C4-2B (cell line): ENCODE data around the gene GPBAR1.
A peak's percentile ranks its signal among the peaks of the same experiment; 100 is the strongest.

Source experiments
- H3K27ac ChIP-seq: fragments of 450-650 bp; 2 replicates; pipeline ENCODE4 v1.5.1; 2017
- ZFX ChIP-seq: fragments of 450-650 bp; IDR thresholded peaks from 2 replicates; pipeline ENCODE4 v1.6.1; 2017
- TF ChIP-seq, protein P1 (sequence below): fragments of 450-650 bp; conservative IDR thresholded peaks from 2 replicates; pipeline ENCODE4 v1.5.1; 2017; ENCODE audit warnings: mild to moderate bottlenecking

The GPBAR1 gene, protein sequence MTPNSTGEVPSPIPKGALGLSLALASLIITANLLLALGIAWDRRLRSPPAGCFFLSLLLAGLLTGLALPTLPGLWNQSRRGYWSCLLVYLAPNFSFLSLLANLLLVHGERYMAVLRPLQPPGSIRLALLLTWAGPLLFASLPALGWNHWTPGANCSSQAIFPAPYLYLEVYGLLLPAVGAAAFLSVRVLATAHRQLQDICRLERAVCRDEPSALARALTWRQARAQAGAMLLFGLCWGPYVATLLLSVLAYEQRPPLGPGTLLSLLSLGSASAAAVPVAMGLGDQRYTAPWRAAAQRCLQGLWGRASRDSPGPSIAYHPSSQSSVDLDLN

GRCh38 chr2:218260742-218261422 lies at the start of gene GPBAR1:
GPBAR1 (plus strand) TSS chr2:218261015; CDS start chr2:218262725, 1,710 bp downstream.
- TF ChIP-seq, protein P1, sequence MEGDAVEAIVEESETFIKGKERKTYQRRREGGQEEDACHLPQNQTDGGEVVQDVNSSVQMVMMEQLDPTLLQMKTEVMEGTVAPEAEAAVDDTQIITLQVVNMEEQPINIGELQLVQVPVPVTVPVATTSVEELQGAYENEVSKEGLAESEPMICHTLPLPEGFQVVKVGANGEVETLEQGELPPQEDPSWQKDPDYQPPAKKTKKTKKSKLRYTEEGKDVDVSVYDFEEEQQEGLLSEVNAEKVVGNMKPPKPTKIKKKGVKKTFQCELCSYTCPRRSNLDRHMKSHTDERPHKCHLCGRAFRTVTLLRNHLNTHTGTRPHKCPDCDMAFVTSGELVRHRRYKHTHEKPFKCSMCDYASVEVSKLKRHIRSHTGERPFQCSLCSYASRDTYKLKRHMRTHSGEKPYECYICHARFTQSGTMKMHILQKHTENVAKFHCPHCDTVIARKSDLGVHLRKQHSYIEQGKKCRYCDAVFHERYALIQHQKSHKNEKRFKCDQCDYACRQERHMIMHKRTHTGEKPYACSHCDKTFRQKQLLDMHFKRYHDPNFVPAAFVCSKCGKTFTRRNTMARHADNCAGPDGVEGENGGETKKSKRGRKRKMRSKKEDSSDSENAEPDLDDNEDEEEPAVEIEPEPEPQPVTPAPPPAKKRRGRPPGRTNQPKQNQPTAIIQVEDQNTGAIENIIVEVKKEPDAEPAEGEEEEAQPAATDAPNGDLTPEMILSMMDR = no peak
- no peak for TF ChIP-seq ZFX
- H3K27ac ChIP-seq = no peak within 1 kb of the TSS

- TF ChIP-seq, protein P1 = no peak
- no peak for TF ChIP-seq ZFX
- H3K27ac ChIP-seq = no peak overlapping the region
Measured at GRCh38 chr2:218214116-218214515, 46.7 kb upstream of the GPBAR1 start.

DNA sequence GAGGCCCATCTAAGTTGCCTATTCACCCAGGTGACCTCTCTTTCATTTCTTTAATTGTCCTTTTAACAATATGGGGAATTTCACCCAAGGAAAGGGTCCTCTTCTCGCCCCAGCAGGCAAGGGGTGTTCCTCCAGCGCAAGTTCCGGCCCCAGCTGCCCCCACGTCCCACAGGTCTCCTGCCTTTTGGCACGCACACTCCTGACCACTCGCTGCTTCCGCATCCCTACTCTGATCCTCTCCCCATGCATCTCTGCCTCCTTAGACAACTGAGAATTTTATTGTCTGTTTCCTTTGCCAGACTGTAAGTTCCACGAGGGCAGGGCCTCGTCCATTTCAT lies 44.5 kb upstream of the GPBAR1 start:
- peak overlapping the region; percentile 92 for H3K27ac ChIP-seq

DNA sequence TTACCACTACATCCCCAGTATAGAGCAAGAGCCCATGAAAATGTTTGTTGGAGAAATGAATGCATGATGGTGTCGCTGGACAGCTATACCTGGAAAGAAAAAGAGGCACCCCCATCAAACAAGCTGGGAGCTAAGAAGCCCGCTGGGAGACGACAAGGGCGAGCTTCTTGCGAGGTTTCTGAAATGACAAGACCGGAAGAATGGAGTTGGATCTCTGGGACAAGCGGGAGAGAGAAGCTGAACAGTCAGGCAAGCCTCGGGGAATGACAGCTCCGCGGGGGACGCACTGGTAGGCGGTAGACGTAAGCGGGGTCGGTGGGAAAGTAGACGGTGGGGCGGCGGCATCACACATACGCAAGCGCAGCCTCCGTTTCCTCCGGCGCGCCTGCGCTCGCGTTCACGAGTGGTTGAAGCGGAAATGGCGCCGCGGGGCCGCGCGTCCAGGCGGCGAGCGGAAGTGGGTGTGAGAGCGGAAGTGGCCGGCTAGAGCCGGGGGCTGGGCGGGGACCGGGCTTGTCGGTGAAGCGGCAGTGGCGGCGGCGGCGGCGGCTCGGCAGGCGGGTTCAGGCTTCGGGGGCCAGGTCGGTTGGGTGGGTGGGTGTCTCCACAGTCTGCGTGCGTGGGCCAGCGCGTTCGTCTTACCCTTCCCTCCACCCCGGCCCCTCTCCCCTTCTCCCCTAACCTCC lies 44.0 kb upstream of the GPBAR1 start, which contains the start of gene ARPC2:
Gene ARPC2 (plus strand): TSS at position 516 of the 686 bp plus-strand sequence. CDS start 282 bp downstream, outside the sequence.
- H3K27ac ChIP-seq = peak within 1 kb of the TSS; percentile 92
- no peak for TF ChIP-seq ZFX
- TF ChIP-seq, protein P1 = no peak

More for the DNA sequence above, 44.5 kb upstream of the GPBAR1 start:
- TF ChIP-seq ZFX = no peak
- TF ChIP-seq, protein P1 = no peak

DNA sequence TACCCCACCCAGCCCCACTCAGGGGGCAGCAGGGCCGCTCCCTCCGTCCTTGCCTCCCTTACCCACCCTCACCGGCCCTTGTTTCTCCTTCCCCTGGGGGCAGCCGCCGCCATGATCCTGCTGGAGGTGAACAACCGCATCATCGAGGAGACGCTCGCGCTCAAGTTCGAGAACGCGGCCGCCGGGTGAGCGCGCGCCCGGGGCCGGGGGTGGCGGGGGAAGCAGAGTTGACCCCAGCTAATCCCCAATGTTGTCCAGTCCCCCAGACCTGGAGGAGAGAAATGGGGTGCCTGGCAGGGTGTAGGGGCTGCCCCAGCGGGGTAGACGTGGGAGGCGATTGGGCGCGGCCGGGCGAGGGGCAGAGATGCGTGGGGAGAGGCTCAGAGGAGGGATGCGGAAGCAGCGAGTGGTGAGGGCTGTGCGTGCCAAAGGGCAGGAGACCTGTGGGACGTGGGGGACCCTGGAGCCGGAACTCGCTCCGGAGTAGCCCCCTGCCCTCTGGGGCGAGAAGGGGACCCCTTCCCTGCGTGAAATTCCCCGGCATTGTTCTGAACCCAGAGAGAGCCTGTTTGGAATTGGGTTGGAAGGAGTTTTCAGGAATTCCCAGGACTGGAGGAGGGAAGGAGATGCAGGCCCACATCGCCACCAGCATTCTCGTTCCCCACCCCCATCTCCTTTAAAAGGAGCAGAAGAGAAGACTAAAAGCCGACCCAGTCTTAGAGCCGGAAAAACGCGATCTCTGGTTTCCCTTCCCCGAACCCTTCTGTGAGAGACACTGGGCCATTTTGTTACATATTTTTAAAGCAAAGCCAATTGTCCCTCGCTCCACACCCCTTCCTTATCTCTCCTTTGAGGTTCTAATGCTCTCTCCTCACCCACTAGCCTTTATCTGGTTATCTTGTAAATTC lies 43.2 kb upstream of the GPBAR1 start:
- H3K27ac ChIP-seq = peak overlapping the region; percentile 92
- no peak for TF ChIP-seq ZFX
- TF ChIP-seq, protein P1 = no peak

- peak overlapping the region; percentile 92; the same call in 1 of the 2 replicates for H3K27ac ChIP-seq
- TF ChIP-seq, protein P1 = no peak
- TF ChIP-seq ZFX = no peak
Measured at GRCh38 chr2:218218268-218219185, 42.3 kb upstream of the GPBAR1 start.
